K562 (cell line): ENCODE data around the gene NAT9. TPM values are rescaled to one million over a fixed set of nuclear protein-coding genes. Genes with fewer than 3 reads are reported as not detected.

ENCODE experiments used
- ATAC-seq: fragments of 200-7000 bp; cut with Tn5 transposase; 3 replicates; pipeline ENCODE4 v1.9.1; 2020; ENCODE audit warnings: moderate library complexity
- BruUV-seq: library from RNA; stranded (reverse); fragments of 400-500 nt; replicated peaks from 2 replicates; lab custom pipeline; 2021; lab: Mats Ljungman, UMichigan
- CTCF ChIA-PET: fragments of 300-600 bp; formaldehyde crosslinking; extraction: SDS; loops from one replicate; lab custom pipeline; 2021; ENCODE audit warnings: low intra/inter-chr PET ratio; lab: Yijun Ruan, JAX
- POLR2A ChIA-PET: fragments of 300-600, 350-650 bp; sonication (Branson Sonifier 250); formaldehyde crosslinking; extraction: SDS; loops from one replicate; lab custom pipeline; 2021; ENCODE audit warnings: antibody characterized with exemption, inconsistent platforms; lab: Yijun Ruan, JAX
- DNase-seq, 4 experiments: peaks; one replicate each; pipeline versions ENCODE4 v3.0.0 to v3.0.0-alpha.2; 2011 to 2018; ENCODE audit warnings: low spot score in 3 of 4, mixed read lengths in 3 of 4; ENCODE audit errors: extremely low read depth in 1 of 4
- FAIRE-seq: peaks from 2 replicates; lab custom pipeline; 2011; peaks lifted over from hg19 to GRCh38; lab: Jason Lieb, UNC
- H2AFZ ChIP-seq: 2 replicates; pipeline ENCODE4 v1.6.0; 2011; ENCODE audit warnings: low read depth, low read length, control low read depth, inconsistent platforms
- H3K27ac ChIP-seq: fragments of 200-600 bp; 3 replicates; pipeline ENCODE4 v1.8.0; 2011; ENCODE audit warnings: low read depth, mild to moderate bottlenecking, control low read depth, inconsistent platforms, low read length, moderate library complexity, mixed read lengths; ENCODE audit errors: extremely low read depth
- H3K27me3 ChIP-seq, 2 experiments: fragments of 300-600 bp in 1 of 2; 2 replicates in 1 of 2; 3 replicates in 1 of 2; pipeline versions ENCODE4 v1.6.0 to v1.8.0; 2011; ENCODE audit warnings: inconsistent platforms in 2 of 2, low read length in 2 of 2, mild to moderate bottlenecking in 1 of 2, mixed read lengths in 1 of 2, moderate library complexity in 1 of 2; ENCODE audit not compliant: control insufficient read depth in 2 of 2, insufficient read depth in 2 of 2
- H3K36me3 ChIP-seq: fragments of 300-600 bp; 3 replicates; pipeline ENCODE4 v1.8.0; 2011; ENCODE audit warnings: mild to moderate bottlenecking, low read length, inconsistent platforms; ENCODE audit not compliant: control insufficient read depth, insufficient read depth
- H3K4me1 ChIP-seq, 2 experiments: fragments of 200-600 bp in 1 of 2; replicated peaks in 1 of 2; 2 replicates in 1 of 2; 3 replicates in 1 of 2; pipeline versions ENCODE4 v1.5.1 to v1.8.0; 2011; ENCODE audit warnings: inconsistent platforms in 2 of 2, low read length in 2 of 2, mild to moderate bottlenecking in 1 of 2, mixed read lengths in 1 of 2, moderate library complexity in 1 of 2; ENCODE audit not compliant: control insufficient read depth in 2 of 2, insufficient read depth in 2 of 2
- H3K4me2 ChIP-seq: 2 replicates; pipeline ENCODE4 v1.6.1; 2011; ENCODE audit warnings: low read length, control low read depth, inconsistent platforms, mixed read lengths; ENCODE audit not compliant: insufficient read depth
- H3K4me3 ChIP-seq: fragments of 200-600 bp; sonication (generic), shearing (Covaris generic); 2 replicates; pipeline ENCODE4 v1.5.1; 2016; ENCODE audit warnings: control low read depth, inconsistent platforms
- H3K79me2 ChIP-seq: fragments of 200-600 bp; 3 replicates; pipeline ENCODE4 v1.8.0; 2011; ENCODE audit warnings: low read length, inconsistent platforms; ENCODE audit not compliant: control insufficient read depth, insufficient read depth
- H3K9ac ChIP-seq, 2 experiments: 2 replicates each; pipeline versions ENCODE4 v1.6.0 to v1.6.1; 2011; ENCODE audit warnings: low read depth in 2 of 2, low read length in 2 of 2, control low read depth in 1 of 2, inconsistent platforms in 1 of 2, mild to moderate bottlenecking in 1 of 2, mixed read lengths in 1 of 2; ENCODE audit not compliant: insufficient read depth in 1 of 2
- H3K9me1 ChIP-seq: one replicate; pipeline ENCODE4 v1.6.0; 2011; ENCODE audit warnings: inconsistent platforms, mild to moderate bottlenecking, low read length, moderate library complexity; ENCODE audit not compliant: control insufficient read depth, insufficient read depth
- H3K9me3 ChIP-seq: replicated peaks from 2 replicates; pipeline ENCODE4 v1.5.1; 2011; ENCODE audit warnings: low read depth, low read length, inconsistent platforms; ENCODE audit not compliant: control insufficient read depth, insufficient read depth
- H4K20me1 ChIP-seq: replicated peaks from 2 replicates; pipeline ENCODE4 v1.6.1; 2011; ENCODE audit warnings: low read length, inconsistent platforms, mixed read lengths; ENCODE audit not compliant: control insufficient read depth, insufficient read depth
- L3MBTL2 ChIP-seq: fragments of 450-650 bp; IDR thresholded peaks from 2 replicates; pipeline ENCODE4 v1.6.1; 2016; ENCODE audit warnings: mild to moderate bottlenecking, moderate library complexity
- NCOA4 ChIP-seq: fragments of 450-650 bp; IDR thresholded peaks from 2 replicates; pipeline ENCODE4 v1.6.1; 2018; ENCODE audit warnings: mild to moderate bottlenecking; ENCODE audit not compliant: partially characterized antibody
- NFIC ChIP-seq: fragments of 450-650 bp; IDR thresholded peaks from 2 replicates; pipeline ENCODE4 v1.6.1; 2017; ENCODE audit warnings: mild to moderate bottlenecking, inconsistent platforms
- NR2C2 ChIP-seq, 2 experiments: fragments of 200-800 bp in 1 of 2; sonication (Bioruptor generic) in 1 of 2; sonication (generic) in 1 of 2; formaldehyde crosslinking in 1 of 2; IDR thresholded peaks; 2 replicates each; pipeline versions ENCODE4 v1.6.1 to v1.8.0; 2016 to 2022; ENCODE audit warnings: mild to moderate bottlenecking in 1 of 2, missing compliant biosample characterization in 1 of 2, missing genetic modification characterization in 1 of 2, missing genetic modification reagents in 1 of 2
- PHF20 ChIP-seq: fragments of 450-650 bp; IDR thresholded peaks from 2 replicates; pipeline ENCODE4 v1.6.1; 2018; ENCODE audit not compliant: partially characterized antibody
- SAP30 ChIP-seq: fragments of 200-600 bp; sonication (generic); IDR thresholded peaks from 2 replicates; pipeline ENCODE4 v1.6.1; 2012; ENCODE audit warnings: borderline replicate concordance, low read depth, mild to moderate bottlenecking, moderate library complexity, low read length, control low read depth, inconsistent platforms; ENCODE audit not compliant: insufficient read depth, poor library complexity, severe bottlenecking
- SIN3A ChIP-seq, 2 experiments: fragments of 150-350 bp in 1 of 2; IDR thresholded peaks; 2 replicates each; pipeline ENCODE4 v1.6.1; 2011 to 2016; ENCODE audit warnings: borderline replicate concordance in 2 of 2, low read depth in 2 of 2, low read length in 2 of 2, mild to moderate bottlenecking in 2 of 2, moderate library complexity in 2 of 2; ENCODE audit not compliant: control insufficient read depth in 1 of 2
- ZNF140 ChIP-seq: fragments of 250-450 bp; sonication (Bioruptor Pico); IDR thresholded peaks from 2 replicates; pipeline ENCODE4 v1.8.0; 2021; ENCODE audit warnings: moderate library complexity, mild to moderate bottlenecking, inconsistent platforms
- ZNF41 ChIP-seq: fragments of 250-450 bp; sonication (Bioruptor Pico); conservative IDR thresholded peaks from 2 replicates; pipeline ENCODE4 v1.4.0; 2020; ENCODE audit warnings: mild to moderate bottlenecking
- ZNF551 ChIP-seq: fragments of 250-450 bp; sonication (Bioruptor Pico); IDR thresholded peaks from 2 replicates; pipeline ENCODE4 v1.5.0; 2021; ENCODE audit warnings: mild to moderate bottlenecking, moderate library complexity
- WGBS: fragments of 100-300 bp; shearing (Covaris generic); methylation state at CpG from one replicate; pipeline ENCODE4 v1.1.6; 2016; ENCODE audit warnings: low coverage, mixed read lengths; ENCODE audit not compliant: insufficient coverage; ENCODE audit errors: missing lambda C conversion rate; 5-methylcytosine and 5-hydroxymethylcytosine counted together
- in situ Hi-C: fragments of 300-500 bp; cut with MboI; formaldehyde crosslinking; loops from 4 replicates; pipeline ENCODE4 v1.15.0; 2018; ENCODE audit warnings: inconsistent platforms, mixed read lengths
- intact Hi-C: fragments of 100-400 bp; cut with micrococcal nuclease; formaldehyde crosslinking; loops from 2 replicates; pipeline ENCODE4 v1.14.2; 2022
- polyA plus RNA-seq, 8 experiments: library from polyadenylated mRNA; depleted of rRNA in 4 of 8; stranded (reverse) in 5 of 8; unstranded in 3 of 8; fragments of >200 nt; fragmentation: Nextera tagmentation in 2 of 8; fragmentation: Illumina TruSeq in 1 of 8; extraction: Ambion mirVana in 2 of 8; extraction: Trizol in 1 of 8; gene quantifications; 2 replicates each; pipeline versions ENCODE4 v1.2.1 to v1.2.3, GENCODE V29; 2011 to 2014; ENCODE audit warnings: inconsistent platforms in 1 of 8, missing spikeins in 1 of 8
- total RNA-seq, 7 experiments: library from RNA; depleted of rRNA in 6 of 7; stranded (reverse); fragments of >200 nt in 6 of 7; fragmentation: Illumina TruSeq in 2 of 7; extraction: Trizol in 2 of 7; gene quantifications; 2 replicates each; pipeline versions ENCODE4 v1.2.1 to v1.2.3, GENCODE V29; 2011 to 2021; ENCODE audit warnings: low replicate concordance in 1 of 7
- TF ChIP-seq, protein P1 (sequence below), 2 experiments: fragments of 450-650 bp; IDR thresholded peaks; 2 replicates each; pipeline ENCODE4 v1.6.1; 2016

Gene NAT9
- total and polyA plus RNA-seq, 9 of the 15 experiments (the other 6 are each of a cell fraction or from before 2014, with no cell fraction given) = 4.2 to 63.6 (median 40.8) TPM

DNA sequence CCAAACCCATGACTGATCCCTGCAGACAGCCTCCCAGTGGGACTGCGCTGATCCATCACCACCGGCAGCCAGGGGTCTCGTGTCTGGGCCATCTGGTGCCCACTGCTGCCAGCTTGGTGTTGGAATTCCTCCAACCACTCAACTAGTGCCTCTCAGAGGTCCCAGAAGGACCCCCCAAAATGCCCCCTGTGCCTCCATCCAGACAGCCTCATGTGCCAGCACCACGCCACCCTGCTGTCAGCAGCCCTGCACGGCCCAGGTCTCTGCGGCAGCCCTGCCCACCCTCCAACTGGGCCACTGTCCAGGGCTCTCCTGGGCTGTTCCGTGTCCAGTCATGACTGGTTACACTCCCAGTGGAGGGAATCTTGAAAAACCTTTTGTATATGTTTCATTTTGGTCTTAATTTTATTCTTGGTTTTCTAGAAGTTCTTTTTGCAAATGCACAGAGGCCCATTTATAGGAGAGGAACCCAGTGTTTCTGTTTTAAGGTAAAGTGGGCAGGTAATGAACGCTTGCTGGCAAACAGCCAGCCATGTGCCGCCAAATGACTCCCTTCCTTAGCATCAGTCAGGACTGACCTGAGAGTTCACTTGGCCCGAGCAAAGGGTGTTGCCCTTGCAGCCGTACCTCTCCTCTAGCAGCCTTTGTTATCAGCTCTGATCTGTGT is 48.9 kb upstream of the NAT9 start:
- no peak overlapping the region for H3K9ac ChIP-seq
- no peak overlapping the region for H3K27ac ChIP-seq
- FAIRE-seq = no peak

DNA sequence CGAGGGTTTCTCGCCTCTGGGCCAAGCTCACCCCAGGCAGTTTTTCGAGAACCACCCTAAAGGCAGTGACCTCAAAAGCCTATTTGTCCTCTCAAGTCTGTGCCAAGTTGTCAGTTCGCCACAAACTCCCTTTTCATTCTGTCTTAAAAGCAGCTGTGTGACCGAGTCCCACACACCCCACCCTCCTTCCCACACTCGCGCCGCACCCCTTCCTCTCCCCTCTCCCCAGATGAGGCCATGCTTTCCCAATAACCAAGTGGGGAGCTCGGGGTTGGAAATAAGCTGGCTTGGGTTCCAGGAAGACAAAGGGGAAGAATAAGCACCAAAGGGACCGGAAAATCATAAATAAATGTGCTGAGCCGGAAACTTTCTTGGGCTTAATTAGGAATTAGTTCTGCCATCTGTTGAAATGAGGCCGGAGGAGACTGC is 46.8 kb upstream of the NAT9 start:
- Histone ChIP-seq H3K36me3 (no peaks in the 10 kb centered on the region), H3K4me1 (peaks cover 0 to 7% of the 10 kb centered on the region in 2 experiments; a peak in 1 of 5 replicates), H3K9ac (no peak overlapping the region), H3K9me3 (no peaks in the 10 kb centered on the region), H3K4me3 (no peak overlapping the region), H3K9me1 (peaks cover 2% of the 10 kb centered on the region), H4K20me1 (peaks cover 11% of the 10 kb centered on the region; the same call in 1 of the 2 replicates), H3K4me2 (no peak overlapping the region), H3K27me3 (no peaks in the 10 kb centered on the region), H3K27ac (no peak overlapping the region), H3K79me2 (no peaks in the 10 kb centered on the region), H2AFZ (no peak overlapping the region)
- no peak for DNase-seq
- ATAC-seq = no peak
- CTCF ChIA-PET = no interaction called here
- WGBS = 73% methylated on average over 12 of the region's 12 CpGs
- intact Hi-C loops = no loop called here
- POLR2A ChIA-PET = interaction anchor here (0.6 to 1.9 kb wide), 3 partner anchors 10 to 74 kb away, joined by 3 to 6 read pairs (median 3); no protein-coding TSS in a partner anchor
- in situ Hi-C loops = no loop called here
- no peak for FAIRE-seq
- no TSS peak for BruUV-seq
- TF ChIP-seq, protein P1, sequence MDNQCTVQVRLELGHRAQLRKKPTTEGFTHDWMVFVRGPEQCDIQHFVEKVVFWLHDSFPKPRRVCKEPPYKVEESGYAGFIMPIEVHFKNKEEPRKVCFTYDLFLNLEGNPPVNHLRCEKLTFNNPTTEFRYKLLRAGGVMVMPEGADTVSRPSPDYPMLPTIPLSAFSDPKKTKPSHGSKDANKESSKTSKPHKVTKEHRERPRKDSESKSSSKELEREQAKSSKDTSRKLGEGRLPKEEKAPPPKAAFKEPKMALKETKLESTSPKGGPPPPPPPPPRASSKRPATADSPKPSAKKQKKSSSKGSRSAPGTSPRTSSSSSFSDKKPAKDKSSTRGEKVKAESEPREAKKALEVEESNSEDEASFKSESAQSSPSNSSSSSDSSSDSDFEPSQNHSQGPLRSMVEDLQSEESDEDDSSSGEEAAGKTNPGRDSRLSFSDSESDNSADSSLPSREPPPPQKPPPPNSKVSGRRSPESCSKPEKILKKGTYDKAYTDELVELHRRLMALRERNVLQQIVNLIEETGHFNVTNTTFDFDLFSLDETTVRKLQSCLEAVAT (IDR thresholded peaks at IDR 0.05) = no peak
- no peak for TF ChIP-seq ZNF41 (CRISPR knock-in tag)
- no peak for TF ChIP-seq L3MBTL2
- TF ChIP-seq SAP30 = no peak
- no peak for TF ChIP-seq SIN3A (IDR thresholded peaks at IDR 0.05; ENCODE audit: borderline replicate concordance in 2 of 2, control insufficient read depth in 1 of 2, low read depth in 2 of 2, low read length in 2 of 2)
- TF ChIP-seq ZNF551 (CRISPR knock-in tag) = no peak

More for the DNA sequence above, 48.9 kb upstream of the NAT9 start:
- Histone ChIP-seq H2AFZ (no peak overlapping the region), H3K9me3 (no peaks in the 10 kb centered on the region), H3K4me2 (no peak overlapping the region), H3K27me3 (no peaks in the 10 kb centered on the region), H3K9me1 (no peaks in the 10 kb centered on the region), H3K4me1 (peaks cover 0 to 9% of the 10 kb centered on the region in 2 experiments; a peak in 1 of 5 replicates), H3K4me3 (no peak overlapping the region), H4K20me1 (peaks cover 11% of the 10 kb centered on the region; the same call in 1 of the 2 replicates), H3K79me2 (no peaks in the 10 kb centered on the region), H3K36me3 (no peaks in the 10 kb centered on the region)
- BruUV-seq = no TSS peak
- CTCF ChIA-PET = no interaction called here
- TF ChIP-seq PHF20 (no peak), NFIC (peak; percentile 58), NR2C2 (CRISPR knock-in tag; IDR thresholded peaks at IDR 0.05) (no peak), NR2C2 (tag; IDR thresholded peaks at IDR 0.05) (no peak), NCOA4 (no peak), ZNF140 (CRISPR knock-in tag) (no peak)
- intact Hi-C loops = no loop called here
- POLR2A ChIA-PET = interaction anchor here (0.5 to 1.6 kb wide), 4 partner anchors 10 to 450 kb away, joined by 3 to 6 read pairs (median 4); no protein-coding TSS in a partner anchor
- DNase-seq (no peak), ATAC-seq (no peak)
- WGBS = 79% methylated on average over 11 of the region's 11 CpGs
- in situ Hi-C loops = no loop called here
